Measurements from ENCODE around the gene SYNJ2. TPM values are rescaled to one million over a fixed set of nuclear protein-coding genes. Genes with fewer than 3 reads are reported as not detected.

The SYNJ2 gene
- total RNA-seq, 1 donor from 2014 or later: 21.5 TPM

- H3K36me3 Mint-ChIP-seq (ENCODE audit: low read depth): peaks cover 43% of the 10 kb centered on the region
- no peak for DNase-seq (ENCODE audit: low spot score)
- H3K4me1 Mint-ChIP-seq (ENCODE audit: low read depth): peaks cover 40% of the 10 kb centered on the region
- H3K27ac Mint-ChIP-seq: no peak overlapping the region
- H3K9me3 Mint-ChIP-seq: no peaks in the 10 kb centered on the region
- intact Hi-C loops (cut with micrococcal nuclease): no loop called here
- H3K27me3 Mint-ChIP-seq (ENCODE audit: low read depth): no peaks in the 10 kb centered on the region
- H3K4me3 Mint-ChIP-seq (ENCODE audit: low read depth): no peak overlapping the region
These were observed 61.3 kb downstream of the SYNJ2 start for GRCh38 chr6:158043008-158043407.

- Mint-ChIP-seq H3K9me3 (no peaks in the 10 kb centered on the region), H3K4me3 (ENCODE audit: low read depth) (no peak overlapping the region), H3K4me1 (ENCODE audit: low read depth) (peaks cover 40% of the 10 kb centered on the region), H3K36me3 (ENCODE audit: low read depth) (peaks cover 46% of the 10 kb centered on the region), H3K27ac (no peak overlapping the region), H3K27me3 (ENCODE audit: low read depth) (no peaks in the 10 kb centered on the region)
- DNase-seq (ENCODE audit: low spot score): no peak
- intact Hi-C loops (cut with micrococcal nuclease): no loop called here
These were observed 62.2 kb downstream of the SYNJ2 start for GRCh38 chr6:158043586-158044524.

- Mint-ChIP-seq H3K9me3 (no peaks in the 10 kb centered on the region), H3K27me3 (ENCODE audit: low read depth) (no peaks in the 10 kb centered on the region), H3K36me3 (ENCODE audit: low read depth) (peaks cover 46% of the 10 kb centered on the region), H3K27ac (no peak overlapping the region), H3K4me3 (ENCODE audit: low read depth) (no peak overlapping the region), H3K4me1 (ENCODE audit: low read depth) (peaks cover 38% of the 10 kb centered on the region)
- intact Hi-C loops (cut with micrococcal nuclease): no loop called here
- DNase-seq (ENCODE audit: low spot score): no peak
These were observed 62.8 kb downstream of the SYNJ2 start for GRCh38 chr6:158044525-158044888.

GRCh38 chr6:158046201-158047126, 64.8 kb downstream of the SYNJ2 start:
- no peaks in the 10 kb centered on the region for H3K27me3 Mint-ChIP-seq (ENCODE audit: low read depth)
- H3K4me3 Mint-ChIP-seq (ENCODE audit: low read depth): no peak overlapping the region
- DNase-seq (ENCODE audit: low spot score): no peak
- peaks cover 18% of the 10 kb centered on the region for H3K4me1 Mint-ChIP-seq (ENCODE audit: low read depth)
- intact Hi-C loops (cut with micrococcal nuclease): loop anchor here (2.0 to 5.0 kb wide), 2 partner anchors 20 to 64 kb away; partner anchors contain the start of gene SYNJ2
- H3K36me3 Mint-ChIP-seq (ENCODE audit: low read depth): peaks cover 42% of the 10 kb centered on the region
- peak overlapping the region; percentile 84 for H3K27ac Mint-ChIP-seq
- no peaks in the 10 kb centered on the region for H3K9me3 Mint-ChIP-seq

- DNase-seq (ENCODE audit: low spot score): peak; percentile 40
- Mint-ChIP-seq H3K36me3 (ENCODE audit: low read depth) (peaks cover 41% of the 10 kb centered on the region), H3K4me3 (ENCODE audit: low read depth) (peak overlapping the region; percentile 34), H3K27me3 (ENCODE audit: low read depth) (no peaks in the 10 kb centered on the region), H3K4me1 (ENCODE audit: low read depth) (peaks cover 18% of the 10 kb centered on the region), H3K27ac (peak overlapping the region; percentile 84), H3K9me3 (no peaks in the 10 kb centered on the region)
- intact Hi-C loops (cut with micrococcal nuclease): loop anchor here (2.0 to 5.0 kb wide), 2 partner anchors 20 to 65 kb away; partner anchors contain the start of gene SYNJ2
These were observed 65.5 kb downstream of the SYNJ2 start for GRCh38 chr6:158047127-158047518.

- no peak for DNase-seq (ENCODE audit: low spot score)
- Mint-ChIP-seq H3K9me3 (no peaks in the 10 kb centered on the region), H3K27ac (peak overlapping the region; percentile 84), H3K4me3 (ENCODE audit: low read depth) (no peak overlapping the region), H3K4me1 (ENCODE audit: low read depth) (peaks cover 18% of the 10 kb centered on the region), H3K27me3 (ENCODE audit: low read depth) (no peaks in the 10 kb centered on the region), H3K36me3 (ENCODE audit: low read depth) (peaks cover 41% of the 10 kb centered on the region)
- intact Hi-C loops (cut with micrococcal nuclease): loop anchor here (2.0 to 5.0 kb wide), 2 partner anchors 21 to 65 kb away; partner anchors contain the start of gene SYNJ2
These were observed 66.1 kb downstream of the SYNJ2 start for GRCh38 chr6:158047563-158048323.

- H3K9me3 Mint-ChIP-seq: no peaks in the 10 kb centered on the region
- peaks cover 26% of the 10 kb centered on the region for H3K4me1 Mint-ChIP-seq (ENCODE audit: low read depth)
- no peak overlapping the region for H3K27ac Mint-ChIP-seq
- no peak for DNase-seq (ENCODE audit: low spot score)
- intact Hi-C loops (cut with micrococcal nuclease): loop anchor here (5.0 kb wide), 1 partner anchor 66 kb away; the partner anchor contains the start of gene SYNJ2
- peaks cover 44% of the 10 kb centered on the region for H3K36me3 Mint-ChIP-seq (ENCODE audit: low read depth)
- no peak overlapping the region for H3K4me3 Mint-ChIP-seq (ENCODE audit: low read depth)
- no peaks in the 10 kb centered on the region for H3K27me3 Mint-ChIP-seq (ENCODE audit: low read depth)
These were observed 66.9 kb downstream of the SYNJ2 start for GRCh38 chr6:158048589-158048988.

- no peak for DNase-seq (ENCODE audit: low spot score)
- Mint-ChIP-seq H3K36me3 (ENCODE audit: low read depth) (peaks cover 39% of the 10 kb centered on the region), H3K27ac (no peak overlapping the region), H3K27me3 (ENCODE audit: low read depth) (no peaks in the 10 kb centered on the region), H3K9me3 (no peaks in the 10 kb centered on the region), H3K4me1 (ENCODE audit: low read depth) (peaks cover 26% of the 10 kb centered on the region), H3K4me3 (ENCODE audit: low read depth) (no peak overlapping the region)
- intact Hi-C loops (cut with micrococcal nuclease): loop anchor here (5.0 to 10.0 kb wide), 2 partner anchors 67 to 165 kb away; partner anchors contain the start of gene SYNJ2
These were observed 67.7 kb downstream of the SYNJ2 start for GRCh38 chr6:158049055-158050028.

GRCh38 chr6:158050107-158050735, 68.6 kb downstream of the SYNJ2 start:
- Mint-ChIP-seq H3K27me3 (ENCODE audit: low read depth) (no peaks in the 10 kb centered on the region), H3K4me1 (ENCODE audit: low read depth) (peaks cover 26% of the 10 kb centered on the region), H3K27ac (no peak overlapping the region), H3K36me3 (ENCODE audit: low read depth) (peaks cover 36% of the 10 kb centered on the region), H3K9me3 (no peaks in the 10 kb centered on the region), H3K4me3 (ENCODE audit: low read depth) (no peak overlapping the region)
- intact Hi-C loops (cut with micrococcal nuclease): loop anchor here (10.0 kb wide), 1 partner anchor 165 kb away; no protein-coding TSS in a partner anchor
- DNase-seq (ENCODE audit: low spot score): no peak

- peaks cover 29% of the 10 kb centered on the region for H3K36me3 Mint-ChIP-seq (ENCODE audit: low read depth)
- H3K27me3 Mint-ChIP-seq (ENCODE audit: low read depth): no peaks in the 10 kb centered on the region
- H3K9me3 Mint-ChIP-seq: no peaks in the 10 kb centered on the region
- peaks cover 22% of the 10 kb centered on the region for H3K4me1 Mint-ChIP-seq (ENCODE audit: low read depth)
- no peak overlapping the region for H3K27ac Mint-ChIP-seq
- H3K4me3 Mint-ChIP-seq (ENCODE audit: low read depth): no peak overlapping the region
- intact Hi-C loops (cut with micrococcal nuclease): loop anchor here (10.0 kb wide), 1 partner anchor 166 kb away; no protein-coding TSS in a partner anchor
- DNase-seq (ENCODE audit: low spot score): no peak
These were observed 69.3 kb downstream of the SYNJ2 start for GRCh38 chr6:158050955-158051354.

GRCh38 chr6:158051968-158052367, 70.3 kb downstream of the SYNJ2 start:
- Mint-ChIP-seq H3K4me3 (ENCODE audit: low read depth) (no peak overlapping the region), H3K36me3 (ENCODE audit: low read depth) (peaks cover 19% of the 10 kb centered on the region), H3K9me3 (no peaks in the 10 kb centered on the region), H3K27me3 (ENCODE audit: low read depth) (no peaks in the 10 kb centered on the region), H3K4me1 (ENCODE audit: low read depth) (peaks cover 22% of the 10 kb centered on the region), H3K27ac (no peak overlapping the region)
- no peak for DNase-seq (ENCODE audit: low spot score)
- intact Hi-C loops (cut with micrococcal nuclease): loop anchor here (10.0 kb wide), 1 partner anchor 167 kb away; no protein-coding TSS in a partner anchor
